WTC11 (cell line): Measurements from ENCODE around the gene GABBR2. TPM values are rescaled to one million over a fixed set of nuclear protein-coding genes. Genes with fewer than 3 reads are reported as not detected.

Experiments
- ATAC-seq: fragments of 200-7000 bp; cut with Tn5 transposase; 2 replicates; pipeline ENCODE4 v1.10.0; 2021; ENCODE audit warnings: mild to moderate bottlenecking, moderate library complexity
- CTCF ChIA-PET: fragments of 300-600 bp; sonication (Branson Sonifier 250); formaldehyde crosslinking; loops from one replicate; lab custom pipeline; 2021; ENCODE audit warnings: antibody characterized with exemption; lab: Charles Lee
- POLR2A ChIA-PET: fragments of 350-600 bp; sonication (Branson Sonifier 250); formaldehyde crosslinking; loops from one replicate; lab custom pipeline; 2021; ENCODE audit warnings: antibody characterized with exemption; lab: Charles Lee
- DNase-seq: peaks from one replicate; pipeline ENCODE4 v3.0.0; 2021; ENCODE audit warnings: low spot score
- H3K27ac Mint-ChIP-seq: 2 replicates; pipeline ENCODE4 v1.8.0; 2021; ENCODE audit warnings: mixed read lengths
- H3K27me3 Mint-ChIP-seq: 2 replicates; pipeline ENCODE4 v1.8.0; 2021; ENCODE audit warnings: low read depth, mild to moderate bottlenecking, moderate library complexity, mixed read lengths
- H3K36me3 Mint-ChIP-seq: 2 replicates; pipeline ENCODE4 v1.8.0; 2021; ENCODE audit warnings: mixed read lengths
- H3K4me1 Mint-ChIP-seq: 2 replicates; pipeline ENCODE4 v1.8.0; 2022; ENCODE audit warnings: mixed read lengths
- H3K4me3 Mint-ChIP-seq: 2 replicates; pipeline ENCODE4 v1.8.0; 2021; ENCODE audit warnings: mild to moderate bottlenecking, moderate library complexity, mixed read lengths
- H3K9me3 Mint-ChIP-seq: 2 replicates; pipeline ENCODE4 v1.8.0; 2021; ENCODE audit warnings: mixed read lengths
- ATF2 ChIP-seq: sonication (generic); formaldehyde crosslinking; IDR thresholded peaks from 2 replicates; pipeline ENCODE4 v1.8.1; 2022; ENCODE audit warnings: low read depth, missing genetic modification reagents, borderline replicate concordance
- CREM ChIP-seq: sonication (generic); formaldehyde crosslinking; IDR thresholded peaks from 2 replicates; pipeline ENCODE4 v1.8.1; 2022; ENCODE audit warnings: mild to moderate bottlenecking, missing genetic modification reagents, moderate library complexity
- E2F4 ChIP-seq: sonication (generic); formaldehyde crosslinking; IDR thresholded peaks from 2 replicates; pipeline ENCODE4 v1.8.1; 2022; ENCODE audit warnings: low read depth, mild to moderate bottlenecking, moderate library complexity, missing genetic modification reagents, borderline replicate concordance
- ELF4 ChIP-seq: sonication (generic); formaldehyde crosslinking; IDR thresholded peaks from 2 replicates; pipeline ENCODE4 v1.8.1; 2022; ENCODE audit warnings: low read depth, mild to moderate bottlenecking, moderate library complexity, missing genetic modification reagents
- ESRRA ChIP-seq: sonication (generic); formaldehyde crosslinking; IDR thresholded peaks from 2 replicates; pipeline ENCODE4 v1.8.1; 2022; ENCODE audit warnings: mild to moderate bottlenecking, missing genetic modification reagents, borderline replicate concordance
- FOXJ3 ChIP-seq: sonication (generic); formaldehyde crosslinking; IDR thresholded peaks from 2 replicates; pipeline ENCODE4 v1.9.0; 2021; ENCODE audit warnings: missing genetic modification reagents, mild to moderate bottlenecking, borderline replicate concordance
- HMGA2 ChIP-seq: fragments of 250-450 bp; sonication (Bioruptor Pico); IDR thresholded peaks from 2 replicates; pipeline ENCODE4 v1.4.0; 2021; ENCODE audit warnings: mild to moderate bottlenecking, moderate library complexity
- NFATC4 ChIP-seq: fragments of 250-450 bp; sonication (Bioruptor Pico); IDR thresholded peaks from 2 replicates; pipeline ENCODE4 v1.9.0; 2021; ENCODE audit warnings: mild to moderate bottlenecking
- RELA ChIP-seq: sonication (generic); formaldehyde crosslinking; IDR thresholded peaks from 2 replicates; pipeline ENCODE4 v1.8.1; 2022; ENCODE audit warnings: missing genetic modification reagents, mild to moderate bottlenecking, borderline replicate concordance
- ZNF425 ChIP-seq: fragments of 250-450 bp; sonication (Bioruptor Pico); conservative IDR thresholded peaks from 2 replicates; pipeline ENCODE4 v1.9.0; 2021; ENCODE audit warnings: mild to moderate bottlenecking
- total RNA-seq: library from RNA; stranded (reverse); gene quantifications from 3 replicates; pipeline ENCODE4 v1.2.3, GENCODE V29; 2021

GABBR2 gene
- total RNA-seq, 1 experiment from 2014 or later = 0.92 TPM

- no peak for TF ChIP-seq ZNF425 (CRISPR knock-in tag)
These were observed 374.8 kb downstream of the GABBR2 start (continued) for GRCh38 chr9:98333703-98334582.

- H3K27me3 Mint-ChIP-seq = no peaks in the 10 kb centered on the region; the same call in 1 of the 2 replicates
- CTCF ChIA-PET = no interaction called here
- no peaks in the 10 kb centered on the region for H3K9me3 Mint-ChIP-seq
- H3K36me3 Mint-ChIP-seq = no peaks in the 10 kb centered on the region
- H3K4me1 Mint-ChIP-seq = no peaks in the 10 kb centered on the region
- no peak for TF ChIP-seq NFATC4 (CRISPR knock-in tag)
- ATAC-seq (no peak), DNase-seq (no peak)
- H3K4me3 Mint-ChIP-seq = no peak overlapping the region
- H3K27ac Mint-ChIP-seq = no peak overlapping the region
- POLR2A ChIA-PET = no interaction called here
These were observed 376.3 kb downstream of the GABBR2 start for GRCh38 chr9:98332405-98332831.

GRCh38 chr9:98331536-98332259 lies 377.0 kb downstream of the GABBR2 start:
- H3K9me3 Mint-ChIP-seq = no peaks in the 10 kb centered on the region
- no peak overlapping the region for H3K27ac Mint-ChIP-seq
- no peaks in the 10 kb centered on the region; the same call in 1 of the 2 replicates for H3K27me3 Mint-ChIP-seq
- ChIA-PET CTCF (no interaction called here), POLR2A (no interaction called here)
- no peaks in the 10 kb centered on the region for H3K36me3 Mint-ChIP-seq
- no peak overlapping the region for H3K4me3 Mint-ChIP-seq
- H3K4me1 Mint-ChIP-seq = 0 out of 2 replicates have a peak, but pooled peaks cover 2% of the 10 kb centered on the region
- TF ChIP-seq HMGA2 (CRISPR knock-in tag) = no peak
- TF ChIP-seq CREM (CRISPR knock-in tag) = no peak
- TF ChIP-seq ESRRA (CRISPR knock-in tag) = no peak
- TF ChIP-seq RELA (CRISPR knock-in tag) = no peak
- no peak for TF ChIP-seq E2F4 (CRISPR knock-in tag)
- TF ChIP-seq ZNF425 (CRISPR knock-in tag) = no peak
- TF ChIP-seq ELF4 = no peak
- no peak for TF ChIP-seq ATF2
- no peak for TF ChIP-seq FOXJ3 (CRISPR knock-in tag)
- DNase-seq (no peak), ATAC-seq (no peak)
